SU-DHL-6 (cell line): ENCODE data around the gene OTUB2.

Experiments
- H2AFZ ChIP-seq: fragments of 200-600 bp; sonication (generic); 2 replicates; pipeline ENCODE4 v1.6.1; 2014; ENCODE audit warnings: low read depth, mild to moderate bottlenecking, moderate library complexity, mixed read lengths, antibody characterized with exemption, low read length; ENCODE audit not compliant: severe bottlenecking
- H3F3A ChIP-seq: fragments of 200-600 bp; shearing (Covaris generic); 2 replicates; pipeline ENCODE4 v1.6.0; 2016; ENCODE audit warnings: antibody characterized with exemption, mild to moderate bottlenecking; ENCODE audit not compliant: insufficient read depth
- H3K27ac ChIP-seq: fragments of 200-600 bp; sonication (generic); 2 replicates; pipeline ENCODE4 v1.5.1; 2016; ENCODE audit warnings: low read depth, mild to moderate bottlenecking, low read length, moderate library complexity, mixed read lengths
- H3K27me3 ChIP-seq: fragments of 200-600 bp; sonication (generic), shearing (Covaris generic); 2 replicates; pipeline ENCODE4 v1.6.0; 2014; ENCODE audit warnings: mild to moderate bottlenecking, low read length
- H3K36me3 ChIP-seq: fragments of 200-600 bp; sonication (generic); 2 replicates; pipeline ENCODE4 v1.6.1; 2014; ENCODE audit warnings: mild to moderate bottlenecking, low read length, mixed read lengths
- H3K4me2 ChIP-seq: fragments of 300-600, 200-600 bp; shearing (Covaris generic), sonication (generic); 2 replicates; pipeline ENCODE4 v1.6.0; 2014; ENCODE audit warnings: low read length, low read depth, mild to moderate bottlenecking; ENCODE audit not compliant: poor library complexity, severe bottlenecking
- H3K4me3 ChIP-seq: fragments of 200-600 bp; sonication (generic); 2 replicates; pipeline ENCODE4 v1.5.1; 2014; ENCODE audit warnings: antibody characterized with exemption, low read length, mild to moderate bottlenecking, mixed read lengths; ENCODE audit not compliant: insufficient read depth, poor library complexity, severe bottlenecking
- H3K79me2 ChIP-seq: fragments of 200-600 bp; sonication (generic); 2 replicates; pipeline ENCODE4 v1.6.1; 2014; ENCODE audit warnings: mild to moderate bottlenecking, low read length, moderate library complexity; ENCODE audit not compliant: insufficient read depth
- H3K9ac ChIP-seq: fragments of 200-600 bp; sonication (generic); 2 replicates; pipeline ENCODE4 v1.7.0; 2014; ENCODE audit warnings: mild to moderate bottlenecking, low read length
- H3K9me2 ChIP-seq: fragments of 200-600 bp; sonication (generic); replicated peaks from 2 replicates; pipeline ENCODE4 v1.6.1; 2014; ENCODE audit warnings: low read length; ENCODE audit not compliant: insufficient read depth
- H3K9me3 ChIP-seq: fragments of 200-600 bp; sonication (generic); 2 replicates; pipeline ENCODE4 v1.6.1; 2014; ENCODE audit warnings: low read length, mixed read lengths; ENCODE audit not compliant: insufficient read depth
- H4K20me1 ChIP-seq: fragments of 200-600 bp; sonication (generic); 2 replicates; pipeline ENCODE4 v1.6.1; 2014; ENCODE audit warnings: low read depth, mild to moderate bottlenecking, antibody characterized with exemption, low read length, moderate library complexity, mixed read lengths
- CTCF ChIP-seq: fragments of 200-600 bp; sonication (generic); IDR thresholded peaks from one replicate; pipeline ENCODE4 v1.5.1; 2017; ENCODE audit warnings: antibody characterized with exemption, mild to moderate bottlenecking, low read length, moderate library complexity; ENCODE audit not compliant: insufficient read depth, poor library complexity, severe bottlenecking
- EZH2phosphoT487 ChIP-seq: fragments of 200-600 bp; sonication (generic), shearing (Covaris generic); conservative IDR thresholded peaks from 2 replicates; pipeline ENCODE4 v1.6.1; 2018; ENCODE audit warnings: mild to moderate bottlenecking, antibody characterized with exemption, low read length, moderate library complexity, mixed read lengths

Gene OTUB2

GRCh38 chr14:94050231-94050880 is 24.2 kb downstream of the OTUB2 start:
- no peaks in the 10 kb centered on the region for H3F3A ChIP-seq
- no peaks in the 10 kb centered on the region for H3K9me3 ChIP-seq
- no peak overlapping the region for H3K4me2 ChIP-seq
- no peak overlapping the region for H3K9ac ChIP-seq
- no peaks in the 10 kb centered on the region for H4K20me1 ChIP-seq
- TF ChIP-seq CTCF = no peak
- TF ChIP-seq EZH2phosphoT487 = no peak
- H3K79me2 ChIP-seq = no peaks in the 10 kb centered on the region
- H3K36me3 ChIP-seq = peaks cover 12% of the 10 kb centered on the region; the same call in 1 of the 2 replicates
- H2AFZ ChIP-seq = no peak overlapping the region
- no peaks in the 10 kb centered on the region for H3K9me2 ChIP-seq
- no peak overlapping the region for H3K4me3 ChIP-seq
- H3K27ac ChIP-seq = no peak overlapping the region
- no peaks in the 10 kb centered on the region for H3K27me3 ChIP-seq

GRCh38 chr14:94051115-94051514 is 25.0 kb downstream of the OTUB2 start:
- no peaks in the 10 kb centered on the region for H3K9me3 ChIP-seq
- no peak overlapping the region for H3K4me3 ChIP-seq
- no peak overlapping the region for H3K4me2 ChIP-seq
- no peak overlapping the region for H3K9ac ChIP-seq
- no peaks in the 10 kb centered on the region for H3K79me2 ChIP-seq
- H3K27ac ChIP-seq = no peak overlapping the region
- no peaks in the 10 kb centered on the region for H4K20me1 ChIP-seq
- H3K9me2 ChIP-seq = no peaks in the 10 kb centered on the region
- H3K36me3 ChIP-seq = peaks cover 14% of the 10 kb centered on the region; the same call in 1 of the 2 replicates
- H2AFZ ChIP-seq = no peak overlapping the region
- H3K27me3 ChIP-seq = no peaks in the 10 kb centered on the region
- TF ChIP-seq EZH2phosphoT487 = no peak
- no peak for TF ChIP-seq CTCF
- H3F3A ChIP-seq = no peaks in the 10 kb centered on the region

GRCh38 chr14:94051779-94052178 is 25.6 kb downstream of the OTUB2 start:
- H3K79me2 ChIP-seq = no peaks in the 10 kb centered on the region
- H3K4me2 ChIP-seq = no peak overlapping the region
- H3K36me3 ChIP-seq = peaks cover 18% of the 10 kb centered on the region; the same call in 1 of the 2 replicates
- no peaks in the 10 kb centered on the region for H3K9me3 ChIP-seq
- no peak overlapping the region for H3K4me3 ChIP-seq
- no peak overlapping the region for H2AFZ ChIP-seq
- H3F3A ChIP-seq = no peaks in the 10 kb centered on the region
- H3K27me3 ChIP-seq = no peaks in the 10 kb centered on the region
- TF ChIP-seq CTCF (no peak), EZH2phosphoT487 (no peak)
- no peaks in the 10 kb centered on the region for H4K20me1 ChIP-seq
- no peak overlapping the region for H3K9ac ChIP-seq
- no peak overlapping the region for H3K27ac ChIP-seq
- H3K9me2 ChIP-seq = no peaks in the 10 kb centered on the region
